Ishikawa (cell line): Measurements from ENCODE around the gene IGSF9.

Experiments used
- CEBPB ChIP-seq: IDR thresholded peaks from 2 replicates; pipeline ENCODE4 v1.6.1; 2012
- EGR1 ChIP-seq: IDR thresholded peaks from 2 replicates; pipeline ENCODE4 v1.6.1; 2012
- RAD21 ChIP-seq: IDR thresholded peaks from 2 replicates; pipeline ENCODE4 v1.6.1; 2012; ENCODE audit warnings: low read depth
- REST ChIP-seq: IDR thresholded peaks from 2 replicates; pipeline ENCODE4 v1.6.1; 2012; ENCODE audit warnings: low read depth, mild to moderate bottlenecking

- TF ChIP-seq EGR1 (no peak), REST (no peak), CEBPB (no peak), RAD21 (no peak)
Measured at GRCh38 chr1:159884296-159884695, 61.1 kb downstream of the IGSF9 start.
